ENCODE results near the gene SPON1. TPM values are rescaled to one million over a fixed set of nuclear protein-coding genes. Genes with fewer than 3 reads are reported as not detected.

SPON1 gene
- total RNA-seq, 1 experiment from 2014 or later, result 0.10 TPM

DNA sequence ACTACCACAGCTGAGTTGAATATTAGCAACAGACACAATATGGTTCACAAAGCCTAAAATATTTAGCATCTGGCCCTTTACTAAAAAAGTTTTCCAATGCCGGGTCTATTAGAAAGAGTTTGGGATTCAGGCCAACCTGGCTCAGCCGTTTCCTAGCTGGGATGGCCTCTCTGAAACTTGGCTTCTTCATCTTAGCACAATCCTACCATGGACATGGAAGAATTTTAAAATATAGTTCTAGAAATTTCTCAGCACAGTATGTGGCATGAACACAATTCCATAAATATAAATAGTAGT is 292.7 kb downstream of the SPON1 start:
- DNase-seq (ENCODE audit: low read depth, low spot score), result no peak
- H3K4me1 ChIP-seq (ENCODE audit: control insufficient read depth, insufficient read depth, low read length), result no peaks in the 10 kb centered on the region
- no peaks in the 10 kb centered on the region for H3K36me3 ChIP-seq (ENCODE audit: control insufficient read depth, insufficient read depth, low read length)
- BruUV-seq (replicated peaks), result no TSS peak
- H3K4me3 ChIP-seq (ENCODE audit: low read depth in 2 of 2, low read length in 2 of 2), result no peak overlapping the region
- CTCF ChIA-PET, result no interaction called here
- in situ Hi-C loops (cut with HindIII; ENCODE audit: low pct_unique_long_range_greater_than_20kb, low sequenced_read_pairs) (no loop called here), intact Hi-C loops (cut with micrococcal nuclease; ENCODE audit: unreplicated experiment) (loop anchor here (5.0 kb wide), 1 partner anchor 498 kb away; no protein-coding TSS in a partner anchor)
- no peak overlapping the region for H3K27ac ChIP-seq (ENCODE audit: low read length)
- H3K27me3 ChIP-seq (ENCODE audit: control insufficient read depth, insufficient read depth, low read length), result peaks cover 7% of the 10 kb centered on the region
- TF ChIP-seq SIN3A (IDR thresholded peaks at IDR 0.05; ENCODE audit: borderline replicate concordance, insufficient read depth, low read depth, low read length) (no peak), CTCF (IDR thresholded peaks at IDR 0.05) (no peak)
- TF ChIP-seq, protein P1, sequence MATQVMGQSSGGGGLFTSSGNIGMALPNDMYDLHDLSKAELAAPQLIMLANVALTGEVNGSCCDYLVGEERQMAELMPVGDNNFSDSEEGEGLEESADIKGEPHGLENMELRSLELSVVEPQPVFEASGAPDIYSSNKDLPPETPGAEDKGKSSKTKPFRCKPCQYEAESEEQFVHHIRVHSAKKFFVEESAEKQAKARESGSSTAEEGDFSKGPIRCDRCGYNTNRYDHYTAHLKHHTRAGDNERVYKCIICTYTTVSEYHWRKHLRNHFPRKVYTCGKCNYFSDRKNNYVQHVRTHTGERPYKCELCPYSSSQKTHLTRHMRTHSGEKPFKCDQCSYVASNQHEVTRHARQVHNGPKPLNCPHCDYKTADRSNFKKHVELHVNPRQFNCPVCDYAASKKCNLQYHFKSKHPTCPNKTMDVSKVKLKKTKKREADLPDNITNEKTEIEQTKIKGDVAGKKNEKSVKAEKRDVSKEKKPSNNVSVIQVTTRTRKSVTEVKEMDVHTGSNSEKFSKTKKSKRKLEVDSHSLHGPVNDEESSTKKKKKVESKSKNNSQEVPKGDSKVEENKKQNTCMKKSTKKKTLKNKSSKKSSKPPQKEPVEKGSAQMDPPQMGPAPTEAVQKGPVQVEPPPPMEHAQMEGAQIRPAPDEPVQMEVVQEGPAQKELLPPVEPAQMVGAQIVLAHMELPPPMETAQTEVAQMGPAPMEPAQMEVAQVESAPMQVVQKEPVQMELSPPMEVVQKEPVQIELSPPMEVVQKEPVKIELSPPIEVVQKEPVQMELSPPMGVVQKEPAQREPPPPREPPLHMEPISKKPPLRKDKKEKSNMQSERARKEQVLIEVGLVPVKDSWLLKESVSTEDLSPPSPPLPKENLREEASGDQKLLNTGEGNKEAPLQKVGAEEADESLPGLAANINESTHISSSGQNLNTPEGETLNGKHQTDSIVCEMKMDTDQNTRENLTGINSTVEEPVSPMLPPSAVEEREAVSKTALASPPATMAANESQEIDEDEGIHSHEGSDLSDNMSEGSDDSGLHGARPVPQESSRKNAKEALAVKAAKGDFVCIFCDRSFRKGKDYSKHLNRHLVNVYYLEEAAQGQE (IDR thresholded peaks at IDR 0.05; ENCODE audit: insufficient read depth in 1 of 2, low read depth in 2 of 2, low read length in 1 of 2), result no peak
- no peak for ATAC-seq
- no peaks in the 10 kb centered on the region for H3K9me3 ChIP-seq (ENCODE audit: control insufficient read depth, insufficient read depth, low read depth, low read length)
- POLR2A ChIA-PET, result no interaction called here

DNA sequence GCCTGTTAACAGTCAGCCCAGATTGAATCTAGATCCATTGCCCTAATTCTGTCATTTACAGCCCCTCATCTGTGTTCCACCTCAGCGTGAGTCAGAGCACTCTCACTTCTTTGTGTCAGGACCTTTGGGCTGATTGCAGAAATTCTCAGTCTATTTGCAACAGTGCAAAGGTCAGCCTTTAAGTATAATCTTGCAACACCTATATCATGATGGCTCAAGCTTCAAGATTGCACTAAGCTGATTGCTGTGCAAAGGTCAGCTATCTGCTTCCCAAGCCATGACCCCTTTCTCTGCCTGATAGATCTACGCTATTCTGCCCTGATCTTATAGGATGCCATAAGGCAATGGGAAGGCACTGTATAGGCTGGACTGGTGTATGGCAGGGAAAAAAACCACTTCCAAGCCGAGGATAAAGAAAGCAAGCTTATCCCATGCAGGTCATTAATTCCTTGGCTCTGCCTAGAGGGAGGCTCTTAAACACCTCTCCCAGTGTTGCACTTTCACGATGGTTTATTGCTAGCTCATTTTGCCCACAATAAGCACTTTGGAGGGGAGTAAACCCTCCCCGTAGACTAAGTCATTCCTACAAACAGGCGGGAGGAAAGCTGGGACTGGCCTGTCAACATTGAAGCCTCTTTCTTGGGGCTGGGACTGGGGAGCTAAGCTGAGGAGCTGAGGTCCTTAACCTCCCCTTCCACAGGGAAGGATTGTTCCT is 295.9 kb downstream of the SPON1 start:
- in situ Hi-C loops (cut with HindIII; ENCODE audit: low pct_unique_long_range_greater_than_20kb, low sequenced_read_pairs), result no loop called here
- Histone ChIP-seq H3K4me3 (ENCODE audit: low read depth in 2 of 2, low read length in 2 of 2) (no peak overlapping the region), H3K36me3 (ENCODE audit: control insufficient read depth, insufficient read depth, low read length) (no peaks in the 10 kb centered on the region), H3K27ac (ENCODE audit: low read length) (no peak overlapping the region), H3K4me1 (ENCODE audit: control insufficient read depth, insufficient read depth, low read length) (no peaks in the 10 kb centered on the region), H3K27me3 (ENCODE audit: control insufficient read depth, insufficient read depth, low read length) (no peaks in the 10 kb centered on the region), H3K9me3 (ENCODE audit: control insufficient read depth, insufficient read depth, low read depth, low read length) (no peaks in the 10 kb centered on the region)
- ChIA-PET CTCF (no interaction called here), POLR2A (interaction anchor here (0.7 kb wide), 1 partner anchor 197 kb away, joined by 3 read pairs; no protein-coding TSS in a partner anchor)
- no TSS peak for BruUV-seq (replicated peaks)
- peak; percentile 47 for ATAC-seq
- DNase-seq (ENCODE audit: low read depth, low spot score), result peak; percentile 32
- intact Hi-C loops (cut with micrococcal nuclease; ENCODE audit: unreplicated experiment), result loop anchor here (5.0 kb wide), 1 partner anchor 501 kb away; no protein-coding TSS in a partner anchor
- TF ChIP-seq CTCF (IDR thresholded peaks at IDR 0.05) (no peak), POLR2AphosphoS5 (IDR thresholded peaks at IDR 0.05; ENCODE audit: low read depth, low read length) (no peak), SIN3A (IDR thresholded peaks at IDR 0.05; ENCODE audit: borderline replicate concordance, insufficient read depth, low read depth, low read length) (no peak), TCF7L2 (IDR thresholded peaks at IDR 0.05; ENCODE audit: low read depth, low read length) (no peak)
- TF ChIP-seq, protein P1 (IDR thresholded peaks at IDR 0.05; ENCODE audit: insufficient read depth in 1 of 2, low read depth in 2 of 2, low read length in 1 of 2), result no peak
